ENCODE measurements around the gene GIMAP8.
A peak's percentile ranks its signal among the peaks of the same experiment; 100 is the strongest.
"Not testable (repeated sequence)": the region's sequence is repeated elsewhere in the genome, so short reads cannot be mapped to it uniquely, and the experiment has no call there.

The GIMAP8 gene

DNA sequence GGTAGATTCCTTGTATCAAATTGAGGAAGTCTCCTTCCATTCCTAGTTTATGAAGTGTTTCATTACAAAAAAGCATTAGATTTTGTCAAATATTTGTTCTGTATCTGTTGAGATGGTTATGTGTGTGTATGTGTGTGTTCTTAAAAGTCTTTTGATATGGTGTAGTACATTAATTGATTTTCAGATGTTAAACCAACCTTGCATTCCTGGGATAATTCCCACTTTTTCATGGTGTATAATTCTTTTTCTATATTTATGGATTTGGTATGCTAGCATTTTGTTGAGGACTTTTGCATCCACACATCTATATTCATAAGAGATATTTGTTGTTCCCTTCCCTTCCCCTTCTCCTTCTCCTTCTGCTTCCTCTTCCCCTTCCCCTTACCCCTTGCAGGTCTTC lies 8.9 kb upstream of the GIMAP8 start:
- no peak for DNase-seq

DNA sequence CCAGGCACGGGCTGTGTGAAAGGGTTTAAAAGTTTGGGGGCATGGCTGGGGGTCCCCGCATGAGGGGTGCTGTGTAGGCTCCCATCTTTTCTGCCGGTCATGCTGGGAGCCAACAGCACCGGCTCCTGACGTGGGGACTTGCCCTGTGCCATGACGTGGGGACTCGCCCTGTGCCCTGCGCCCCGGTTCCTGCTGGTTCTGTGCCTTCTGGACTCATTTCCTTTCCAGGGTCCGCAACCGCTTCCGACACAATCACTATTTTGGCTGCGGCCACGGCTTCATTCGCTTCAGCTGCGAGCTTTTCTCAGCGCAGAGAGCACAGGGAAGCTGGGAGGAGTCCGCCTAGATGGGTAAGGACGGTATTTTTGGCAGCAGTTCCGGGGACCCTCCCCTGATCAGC lies 7.6 kb upstream of the GIMAP8 start:
- DNase-seq, result no peak

DNA sequence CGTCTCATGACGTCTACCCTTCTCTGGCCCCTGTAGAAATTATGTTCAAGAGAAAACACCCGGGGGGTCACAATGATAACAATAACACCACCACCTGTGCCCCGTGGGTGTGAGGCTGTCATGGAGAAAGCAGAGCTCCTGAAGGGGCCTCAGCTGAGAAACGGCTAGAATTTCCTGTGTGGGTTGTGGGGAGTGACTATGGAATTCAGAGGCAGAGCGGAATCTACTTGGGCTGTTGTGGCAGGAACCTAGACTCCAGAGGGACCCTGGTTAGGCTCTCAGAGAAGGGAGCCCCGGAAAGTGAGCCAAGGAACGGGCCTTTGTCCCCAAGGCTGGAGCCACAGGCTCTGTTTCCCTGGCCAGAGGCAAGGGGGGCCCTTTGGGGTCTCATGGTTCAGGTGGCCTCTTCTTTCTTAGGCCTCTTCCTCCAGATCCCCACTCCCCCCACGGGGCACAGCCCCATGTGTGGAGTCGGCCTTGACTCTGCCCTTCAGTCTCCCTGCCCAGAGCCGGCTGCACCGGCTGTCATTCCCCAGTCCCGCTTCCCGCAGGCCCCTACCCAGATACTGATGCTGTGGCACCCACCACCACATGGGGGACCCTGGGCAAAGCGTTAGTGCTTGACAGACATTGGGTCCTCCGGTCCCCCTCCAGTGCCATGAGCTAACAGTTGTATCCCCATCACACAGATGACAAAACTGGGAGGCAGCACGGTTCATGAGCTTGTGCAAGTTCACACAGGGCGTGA lies 6.5 kb upstream of the GIMAP8 start:
- no peak for DNase-seq

DNA sequence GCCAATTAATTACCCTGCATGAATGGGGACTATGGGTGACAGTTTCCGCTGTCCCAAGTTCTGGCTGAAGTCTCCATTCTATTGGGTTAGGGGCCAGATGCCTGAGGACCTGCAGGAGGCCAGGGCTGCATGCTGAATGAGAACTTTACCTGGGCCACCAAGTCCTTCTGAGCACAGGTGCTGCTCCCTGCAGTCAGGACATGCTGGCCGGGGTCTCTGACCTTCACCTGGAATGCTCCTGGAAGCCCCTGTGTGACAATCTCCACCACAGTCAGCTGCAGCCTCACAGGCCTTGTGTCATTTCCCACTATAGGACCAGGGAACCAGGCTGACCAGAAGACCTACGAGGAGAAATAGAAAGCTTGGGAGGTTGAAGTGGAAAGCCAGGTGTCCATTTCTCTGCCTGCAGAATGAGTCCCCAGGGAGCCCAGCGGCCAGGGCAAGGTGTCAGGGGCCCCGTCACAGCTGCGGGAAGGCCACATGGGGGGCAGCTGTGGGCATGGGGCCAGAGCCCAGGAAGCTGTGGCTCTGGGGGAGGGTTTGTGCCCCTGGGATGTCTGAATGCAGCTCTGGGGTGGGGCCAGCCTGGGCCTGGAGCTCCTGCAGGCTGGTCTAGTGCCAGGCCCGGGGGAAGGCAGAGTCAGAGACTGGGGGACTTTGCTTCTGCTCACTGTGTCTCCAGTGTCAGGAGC lies 5.6 kb upstream of the GIMAP8 start:
- DNase-seq, result no peak

DNA sequence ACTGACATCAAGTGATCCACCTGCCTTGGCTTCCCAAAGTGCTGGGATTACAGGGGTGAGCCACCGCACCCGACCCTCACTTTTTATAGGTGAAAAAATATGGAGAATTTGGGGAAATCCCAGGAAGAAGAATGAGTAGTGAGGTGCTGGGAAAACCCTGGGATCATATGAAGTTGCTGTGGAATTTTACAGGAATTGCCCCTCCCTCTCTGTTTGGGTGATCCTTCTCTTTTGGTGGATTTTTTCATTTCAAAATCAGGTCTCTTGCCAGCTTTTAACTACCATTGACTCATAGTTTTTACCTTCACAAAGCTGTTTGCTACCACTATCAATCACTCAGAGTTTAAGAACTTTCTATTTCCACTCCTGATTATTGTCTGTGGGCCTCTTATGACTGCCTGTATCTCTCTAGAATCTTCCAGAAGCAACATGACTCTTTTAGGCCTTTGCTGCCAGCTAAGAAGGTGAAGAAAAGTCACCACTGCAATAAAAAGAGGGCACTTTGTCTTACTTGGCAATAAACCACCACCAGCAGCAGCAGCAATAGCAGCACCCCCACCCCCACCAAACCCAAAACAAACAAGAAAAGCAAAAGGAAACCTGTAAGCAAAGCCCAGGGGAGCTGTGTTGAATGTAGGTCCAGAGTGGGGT lies 4.0 kb upstream of the GIMAP8 start:
- no peak for DNase-seq

DNA sequence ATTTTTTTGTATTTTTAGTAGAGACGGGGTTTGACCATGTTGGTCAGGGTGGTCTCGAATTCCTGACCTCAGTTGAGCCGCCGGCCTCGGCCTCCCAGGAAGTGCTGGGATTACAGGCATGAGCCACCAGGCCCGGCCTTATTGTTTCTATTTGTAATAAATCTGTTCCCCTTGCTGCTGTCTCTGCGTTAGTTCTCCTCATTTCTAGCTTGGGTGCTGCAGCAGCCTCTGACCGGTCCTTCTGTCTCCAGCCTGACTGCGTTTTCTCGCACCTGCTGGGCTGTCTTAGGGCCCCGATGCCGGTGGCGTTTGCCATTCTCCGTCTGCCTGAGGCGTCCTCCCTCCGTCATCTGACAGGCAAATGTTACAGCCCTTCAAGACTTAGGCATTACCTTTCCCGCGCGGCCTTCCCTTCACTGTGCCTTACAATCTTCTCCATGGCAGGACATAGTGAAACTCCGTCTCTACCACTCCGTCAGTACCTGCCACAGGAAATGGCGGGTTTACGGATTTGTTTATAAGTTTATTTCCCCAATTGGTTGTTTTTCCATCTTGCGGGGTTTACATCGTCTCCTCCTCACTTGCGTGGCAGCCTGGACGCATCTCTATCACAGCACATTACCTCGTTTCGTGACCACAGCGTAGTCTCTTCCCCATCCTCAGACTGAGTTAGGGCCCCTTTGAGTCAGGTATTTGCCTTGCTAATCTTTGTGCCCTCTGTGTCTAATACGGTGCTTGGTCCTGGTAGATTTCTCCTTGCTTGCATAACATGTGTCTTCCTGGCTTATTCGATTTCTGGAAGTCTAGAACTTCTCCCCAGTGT lies 2.3 kb upstream of the GIMAP8 start:
- DNase-seq, result no peak

DNA sequence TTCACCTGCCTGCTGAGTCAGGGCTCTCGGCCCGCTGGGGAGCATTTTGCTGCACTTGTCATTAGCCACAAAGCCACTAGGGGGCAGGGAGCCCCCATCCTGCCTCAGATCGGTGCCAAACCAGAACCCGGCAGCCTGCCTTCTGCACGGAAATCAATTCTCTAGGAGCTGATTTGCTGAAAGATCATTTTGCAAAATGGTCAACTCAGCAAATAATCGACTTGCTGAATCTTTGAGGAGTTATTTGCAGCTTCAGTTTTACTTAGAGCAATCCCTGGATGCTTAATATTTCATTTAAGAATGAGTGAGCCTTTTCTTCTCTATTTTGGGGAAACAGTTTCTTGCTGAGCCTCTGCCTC lies 1.7 kb upstream of the GIMAP8 start:
- peak; percentile 77 for DNase-seq

DNA sequence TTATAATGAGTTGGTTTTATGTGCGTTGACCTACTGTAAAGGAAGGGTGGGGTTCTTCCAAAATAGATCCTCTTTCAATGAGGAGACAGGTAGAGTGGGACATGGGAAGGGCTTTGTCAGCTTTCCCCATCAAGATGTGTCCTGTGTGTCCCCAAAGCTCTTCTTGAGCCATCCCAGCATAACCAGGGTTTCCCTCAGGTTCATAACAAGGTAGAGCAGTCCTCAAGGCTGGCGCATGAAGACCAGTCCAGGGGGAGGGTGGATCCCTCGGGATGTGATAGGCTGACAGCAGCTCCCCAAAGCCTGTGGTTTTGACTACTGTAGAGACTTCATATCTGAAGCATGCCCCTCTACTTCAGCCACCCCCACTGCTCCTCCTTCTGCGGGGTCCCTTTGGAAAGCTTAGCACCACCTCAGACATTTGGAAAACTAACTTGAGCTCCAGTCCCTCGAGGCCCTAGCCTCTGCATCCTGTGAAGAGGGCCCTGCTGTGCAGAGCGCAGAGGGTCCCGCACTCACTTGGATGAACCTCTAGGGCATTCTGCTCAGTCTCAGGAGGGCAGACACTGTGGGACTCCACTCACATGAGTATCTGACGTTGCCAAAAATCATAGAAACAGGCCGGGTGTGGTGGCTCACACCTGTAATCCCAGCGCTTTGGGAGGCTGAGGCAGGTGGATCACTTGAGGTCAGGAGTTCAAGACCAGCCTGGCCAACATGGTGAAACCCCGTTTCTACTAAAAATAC lies 1.1 kb upstream of the GIMAP8 start:
- DNase-seq, result no peak

DNA sequence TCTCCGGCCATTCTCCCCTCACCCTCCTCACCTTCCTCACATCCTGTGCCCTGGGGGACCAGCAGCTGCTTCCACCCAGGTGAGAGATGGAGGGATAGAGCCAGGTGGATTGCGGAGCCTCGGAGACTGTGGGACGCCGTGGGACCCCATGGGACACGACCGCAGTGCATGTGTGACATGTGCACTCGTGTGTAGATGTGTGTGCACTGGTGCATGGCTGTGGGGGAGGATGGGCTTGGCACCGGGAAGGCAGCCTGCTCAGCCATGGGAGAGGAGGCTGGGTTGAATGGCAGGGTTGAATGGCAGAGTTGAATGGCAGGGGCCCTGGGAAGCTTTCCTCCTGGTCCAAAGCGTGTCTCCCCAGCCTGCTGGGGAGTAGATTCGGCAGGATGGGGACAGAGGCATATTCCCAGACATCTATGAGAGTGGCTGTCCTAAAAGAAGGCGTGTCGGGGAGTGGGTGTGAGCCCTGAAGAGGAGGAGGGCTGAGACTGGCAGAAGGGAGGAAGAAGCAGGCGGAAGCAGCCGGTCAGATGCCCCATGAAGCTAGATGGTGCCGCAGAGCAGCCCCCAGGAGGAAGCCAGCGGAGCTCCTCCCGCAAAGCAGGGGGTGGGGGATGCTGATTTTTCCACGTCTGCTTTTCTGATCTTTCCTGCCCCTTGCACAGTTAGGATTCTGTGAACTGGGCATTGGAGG lies 815 bp downstream of the GIMAP8 start:
- DNase-seq, result no peak

DNA sequence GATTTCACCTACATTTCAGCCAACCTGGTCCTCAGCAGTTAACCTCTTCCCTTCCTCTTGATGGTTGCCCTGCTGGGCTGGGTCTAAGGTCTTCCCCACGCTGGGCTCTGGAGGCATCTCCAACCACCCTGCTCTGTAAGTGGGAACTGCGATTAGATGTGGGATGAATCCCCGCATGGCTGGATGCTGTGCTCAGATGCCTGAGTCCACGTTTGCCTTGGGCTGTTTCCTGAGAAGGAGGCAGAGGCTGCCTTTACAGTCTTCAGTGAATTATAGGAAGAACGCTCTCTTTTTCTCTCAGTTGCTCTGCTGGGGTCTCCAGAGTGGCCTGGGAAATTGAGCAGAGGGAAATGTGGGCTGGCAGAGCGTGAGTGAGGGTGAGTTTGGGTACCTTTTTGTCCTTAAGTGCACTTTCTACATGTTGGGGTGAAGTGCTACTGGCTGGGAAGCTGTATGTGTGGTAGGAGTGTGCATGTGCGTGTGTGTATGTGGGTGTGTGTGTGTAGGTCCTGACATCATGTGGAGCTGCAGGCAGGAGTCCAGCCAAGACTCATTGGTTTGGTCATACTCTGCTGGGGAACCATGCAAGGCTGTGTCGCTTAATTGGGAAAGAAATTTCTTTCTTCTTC lies 1.5 kb downstream of the GIMAP8 start:
- DNase-seq, result no peak

DNA sequence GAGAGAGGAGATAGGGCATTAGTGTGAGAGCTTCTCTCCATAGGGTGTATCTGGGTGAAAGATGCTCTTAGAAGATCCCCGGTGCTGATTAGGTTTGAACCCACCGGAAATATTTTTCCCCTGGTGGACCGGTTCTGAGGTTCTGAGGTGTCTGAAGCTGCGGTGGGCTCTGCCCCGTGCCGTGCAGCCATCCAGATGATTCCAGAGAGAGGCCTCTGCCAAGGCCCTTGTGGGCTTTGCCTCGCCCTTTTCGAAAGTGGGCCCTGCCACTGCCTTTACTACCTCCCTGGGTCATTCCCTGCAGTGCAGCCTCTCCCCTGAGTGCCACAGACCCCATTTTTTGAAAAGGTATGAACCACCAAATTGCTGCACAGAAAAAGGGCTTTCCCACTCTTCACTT lies 2.8 kb downstream of the GIMAP8 start:
- DNase-seq, result no peak

DNA sequence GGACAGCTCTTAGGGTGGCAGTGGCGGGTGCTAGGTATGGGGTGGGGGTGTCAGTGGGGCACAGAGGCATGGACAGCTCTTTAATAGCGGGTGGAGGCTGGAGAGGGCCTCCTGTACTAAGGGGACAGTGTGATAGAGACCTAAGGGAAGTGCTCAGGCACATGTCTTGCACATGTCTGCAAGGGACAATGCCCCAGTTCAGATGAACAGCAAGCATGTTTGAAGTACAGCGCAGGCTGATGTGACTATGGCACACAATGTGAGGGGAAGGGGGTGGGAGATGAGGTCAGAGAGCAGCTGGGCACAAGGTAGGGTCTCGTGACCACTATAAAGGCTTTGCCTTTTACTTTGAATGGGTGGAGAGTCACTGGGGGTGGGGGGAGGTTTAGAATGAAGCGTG lies 3.5 kb downstream of the GIMAP8 start:
- DNase-seq, result no peak

DNA sequence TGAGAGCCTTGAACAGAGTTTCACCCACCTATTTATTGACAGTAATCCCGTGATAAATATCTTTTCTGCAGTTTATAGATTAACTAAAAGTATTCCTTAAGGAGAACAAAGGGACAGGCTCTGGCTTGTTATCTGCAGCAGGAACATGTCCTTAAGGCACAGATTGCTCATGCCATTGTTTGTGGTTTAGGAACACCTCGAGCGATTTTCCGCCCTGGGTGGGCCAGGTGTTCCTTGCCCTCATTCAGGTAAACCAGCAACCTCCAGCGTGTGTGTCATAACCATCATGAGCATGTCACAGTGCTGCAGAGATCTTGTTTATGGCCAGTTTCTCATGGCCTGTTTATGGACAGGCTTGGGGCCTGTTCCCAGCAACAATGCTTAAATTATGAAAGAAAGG lies 6.6 kb downstream of the GIMAP8 start:
- not testable (repeated sequence) for DNase-seq

DNA sequence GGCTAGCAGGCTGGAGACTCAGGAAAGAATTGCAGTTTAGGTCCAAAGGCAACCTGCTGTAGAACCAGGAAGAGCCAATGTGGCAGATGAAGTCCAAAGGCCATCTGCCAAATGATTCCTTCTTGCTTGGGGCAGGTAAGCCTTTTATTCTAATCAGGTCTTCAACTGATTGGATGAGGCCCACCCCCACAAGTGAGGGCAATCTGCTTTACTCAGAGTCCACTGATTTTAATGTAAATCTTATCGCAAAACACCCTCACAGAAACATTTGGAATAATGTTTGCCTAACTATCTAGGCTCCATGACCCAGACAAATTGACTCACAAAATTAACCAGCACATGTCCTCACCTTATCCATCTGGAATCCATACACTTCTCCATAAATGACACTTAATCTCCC lies 7.8 kb downstream of the GIMAP8 start:
- no peak for DNase-seq

DNA sequence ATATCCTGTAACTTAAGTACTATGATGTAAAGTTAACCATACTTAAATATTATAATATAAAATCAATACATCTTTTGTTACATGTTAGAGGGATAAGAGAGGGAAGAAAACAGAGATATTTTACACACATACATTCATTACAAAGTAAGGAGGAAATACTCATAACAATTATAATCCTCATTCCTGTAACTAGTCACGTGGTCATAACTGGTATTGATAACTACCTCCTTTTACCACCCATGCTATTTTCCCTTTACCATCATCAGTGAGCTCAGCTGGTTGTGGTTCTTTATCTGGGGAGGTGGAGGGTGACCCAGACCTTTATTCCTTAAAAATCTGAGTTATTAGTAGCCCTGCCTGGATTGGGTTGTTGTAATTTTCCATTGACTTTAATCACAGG lies 8.3 kb downstream of the GIMAP8 start:
- DNase-seq, result no peak

DNA sequence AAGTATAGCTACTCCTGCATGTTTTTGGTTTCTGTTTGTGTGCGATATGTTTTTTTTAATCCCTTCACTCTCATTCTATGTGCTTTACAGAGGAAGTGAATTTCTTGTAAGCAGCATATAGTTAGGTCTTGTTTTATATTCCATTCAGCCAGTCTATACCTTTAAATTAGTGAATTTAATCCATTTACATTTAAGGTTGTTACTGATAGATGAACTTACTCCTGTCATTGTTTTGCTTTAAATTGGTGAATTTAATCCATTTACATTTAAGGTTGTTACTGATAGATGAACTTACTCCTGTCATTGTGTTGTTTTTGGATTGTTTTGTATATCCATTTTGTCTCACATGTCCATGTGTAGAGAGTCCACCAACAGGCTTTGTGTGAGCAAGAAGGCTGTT lies 11.1 kb downstream of the GIMAP8 start:
- DNase-seq, result no peak

DNA sequence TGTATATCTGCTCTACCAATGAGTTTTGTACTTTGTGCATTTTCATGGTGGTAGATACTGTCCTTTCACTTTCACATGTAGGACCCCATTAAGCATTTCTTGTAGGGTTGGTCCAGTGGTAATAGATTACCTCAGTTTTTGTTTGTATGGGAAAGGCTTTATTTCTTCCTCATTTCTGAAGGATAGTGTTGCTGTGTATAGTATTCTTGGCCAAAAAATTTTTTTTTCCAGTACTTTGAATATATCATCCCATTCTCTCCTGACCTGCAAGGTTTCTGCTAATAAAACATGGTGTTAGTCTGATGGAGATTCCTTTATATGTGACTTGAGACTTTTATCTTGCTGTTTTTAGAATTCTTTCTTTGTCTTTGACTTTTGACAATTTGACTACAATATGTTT lies 12.0 kb downstream of the GIMAP8 start:
- no peak for DNase-seq

DNA sequence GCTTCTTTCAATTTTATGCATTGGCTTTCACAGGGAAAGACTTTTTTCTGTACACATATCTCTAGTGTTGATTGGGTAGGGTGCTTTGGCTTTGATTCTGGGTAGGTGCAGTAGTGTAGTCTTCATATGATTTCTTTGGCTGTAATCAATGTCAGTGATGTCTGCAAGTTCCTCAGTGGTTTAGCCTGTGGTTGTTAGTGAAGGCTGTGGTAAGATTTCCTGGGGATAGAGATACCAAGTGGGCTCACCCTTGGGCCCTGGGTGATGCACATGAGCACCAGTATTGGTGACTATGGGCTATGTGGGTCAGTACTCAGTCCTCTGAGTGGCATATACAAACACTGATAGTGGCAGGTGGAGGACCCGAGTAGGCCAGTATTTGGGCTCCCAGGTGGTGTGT lies 13.0 kb downstream of the GIMAP8 start:
- DNase-seq, result no peak

DNA sequence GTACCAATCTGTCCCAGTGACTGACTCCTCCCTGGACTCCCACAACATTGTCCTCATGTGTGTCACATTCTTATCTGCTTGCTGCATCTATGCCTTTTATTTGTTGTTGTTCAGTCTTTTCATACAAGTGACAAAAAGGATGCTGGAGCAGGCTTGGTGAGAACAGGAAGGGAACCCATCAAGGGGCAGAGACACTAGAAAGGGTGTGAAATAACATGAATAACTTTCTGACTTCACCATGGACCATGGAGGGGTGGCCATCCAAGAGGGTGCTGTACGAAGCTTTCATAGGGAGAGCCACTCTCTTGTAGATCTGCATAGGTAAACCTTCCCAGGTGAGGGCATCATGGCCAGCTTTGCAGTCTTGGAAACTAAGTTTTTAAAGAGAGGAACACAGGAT lies 14.5 kb downstream of the GIMAP8 start:
- no peak for DNase-seq

DNA sequence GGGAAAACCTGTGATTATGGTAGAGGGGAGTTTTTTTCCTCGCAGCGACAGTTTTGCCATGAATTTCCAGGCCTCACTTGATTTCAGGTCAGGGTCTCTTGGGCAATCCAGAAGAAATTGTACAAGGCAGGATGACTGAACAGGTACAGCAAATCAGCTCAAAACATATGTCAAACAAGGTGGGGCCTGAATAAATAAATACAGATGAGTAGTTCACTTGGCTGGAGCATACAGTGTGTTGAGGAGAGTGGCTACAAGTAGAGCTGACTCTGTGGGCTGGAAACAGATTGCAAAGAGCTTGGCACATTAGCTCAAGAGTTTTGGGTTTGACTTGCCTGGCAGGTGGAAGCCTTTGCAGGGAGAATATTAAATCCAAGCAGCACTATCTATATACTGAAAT lies 15.0 kb downstream of the GIMAP8 start:
- DNase-seq, result no peak

DNA sequence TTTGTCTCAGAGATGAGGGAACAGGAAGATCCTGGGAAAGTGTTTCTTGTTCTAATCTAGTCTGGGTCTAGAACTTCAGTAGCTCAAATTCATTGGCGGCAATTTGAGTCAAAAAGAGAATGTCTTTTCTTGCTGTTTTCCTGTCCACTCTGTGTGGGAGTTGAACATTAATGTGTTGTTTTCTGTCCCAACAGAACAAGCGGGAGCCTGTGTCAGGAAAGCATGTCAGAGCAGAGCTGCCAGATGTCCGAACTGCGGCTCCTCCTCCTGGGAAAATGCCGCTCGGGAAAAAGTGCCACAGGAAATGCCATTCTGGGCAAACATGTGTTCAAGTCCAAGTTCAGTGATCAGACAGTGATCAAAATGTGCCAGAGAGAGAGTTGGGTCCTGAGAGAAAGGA lies 16.0 kb downstream of the GIMAP8 start:
- DNase-seq, result no peak

DNA sequence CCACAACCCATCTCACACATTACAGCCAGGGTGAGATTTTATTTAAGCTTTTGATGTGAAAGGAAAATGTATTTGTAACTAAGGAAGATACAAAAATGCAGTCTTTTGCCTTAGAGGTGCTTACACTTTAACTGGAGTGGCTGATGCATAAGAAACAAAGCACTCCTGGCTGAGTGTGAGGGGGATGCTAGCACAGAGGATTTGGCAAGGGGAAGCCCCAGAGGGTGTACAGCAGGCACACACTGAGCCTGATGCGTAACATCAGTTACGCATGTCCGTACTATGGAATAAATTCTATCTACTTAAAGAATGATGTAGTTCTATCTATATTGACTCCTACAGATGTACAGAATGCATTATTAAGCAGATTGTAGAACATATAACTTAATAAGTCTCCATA lies 17.8 kb downstream of the GIMAP8 start:
- no peak for DNase-seq

Data from NCI-H82 (cell line).